ENCODE data around the gene HIC1. TPM values are rescaled to one million over a fixed set of nuclear protein-coding genes. Genes with fewer than 3 reads are reported as not detected.

HIC1 gene, protein sequence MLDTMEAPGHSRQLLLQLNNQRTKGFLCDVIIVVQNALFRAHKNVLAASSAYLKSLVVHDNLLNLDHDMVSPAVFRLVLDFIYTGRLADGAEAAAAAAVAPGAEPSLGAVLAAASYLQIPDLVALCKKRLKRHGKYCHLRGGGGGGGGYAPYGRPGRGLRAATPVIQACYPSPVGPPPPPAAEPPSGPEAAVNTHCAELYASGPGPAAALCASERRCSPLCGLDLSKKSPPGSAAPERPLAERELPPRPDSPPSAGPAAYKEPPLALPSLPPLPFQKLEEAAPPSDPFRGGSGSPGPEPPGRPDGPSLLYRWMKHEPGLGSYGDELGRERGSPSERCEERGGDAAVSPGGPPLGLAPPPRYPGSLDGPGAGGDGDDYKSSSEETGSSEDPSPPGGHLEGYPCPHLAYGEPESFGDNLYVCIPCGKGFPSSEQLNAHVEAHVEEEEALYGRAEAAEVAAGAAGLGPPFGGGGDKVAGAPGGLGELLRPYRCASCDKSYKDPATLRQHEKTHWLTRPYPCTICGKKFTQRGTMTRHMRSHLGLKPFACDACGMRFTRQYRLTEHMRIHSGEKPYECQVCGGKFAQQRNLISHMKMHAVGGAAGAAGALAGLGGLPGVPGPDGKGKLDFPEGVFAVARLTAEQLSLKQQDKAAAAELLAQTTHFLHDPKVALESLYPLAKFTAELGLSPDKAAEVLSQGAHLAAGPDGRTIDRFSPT
- total RNA-seq: 10 to 100 TPM in 1 of 5 donors, 1 to 10 TPM in 4; 3.2 to 12.3 (median 8.4) TPM
- total RNA-seq (2013): 2.6 TPM
- 4.4 to 75.0 (median 13.6) reads per million in 29 experiments for total RNA-seq

DNA sequence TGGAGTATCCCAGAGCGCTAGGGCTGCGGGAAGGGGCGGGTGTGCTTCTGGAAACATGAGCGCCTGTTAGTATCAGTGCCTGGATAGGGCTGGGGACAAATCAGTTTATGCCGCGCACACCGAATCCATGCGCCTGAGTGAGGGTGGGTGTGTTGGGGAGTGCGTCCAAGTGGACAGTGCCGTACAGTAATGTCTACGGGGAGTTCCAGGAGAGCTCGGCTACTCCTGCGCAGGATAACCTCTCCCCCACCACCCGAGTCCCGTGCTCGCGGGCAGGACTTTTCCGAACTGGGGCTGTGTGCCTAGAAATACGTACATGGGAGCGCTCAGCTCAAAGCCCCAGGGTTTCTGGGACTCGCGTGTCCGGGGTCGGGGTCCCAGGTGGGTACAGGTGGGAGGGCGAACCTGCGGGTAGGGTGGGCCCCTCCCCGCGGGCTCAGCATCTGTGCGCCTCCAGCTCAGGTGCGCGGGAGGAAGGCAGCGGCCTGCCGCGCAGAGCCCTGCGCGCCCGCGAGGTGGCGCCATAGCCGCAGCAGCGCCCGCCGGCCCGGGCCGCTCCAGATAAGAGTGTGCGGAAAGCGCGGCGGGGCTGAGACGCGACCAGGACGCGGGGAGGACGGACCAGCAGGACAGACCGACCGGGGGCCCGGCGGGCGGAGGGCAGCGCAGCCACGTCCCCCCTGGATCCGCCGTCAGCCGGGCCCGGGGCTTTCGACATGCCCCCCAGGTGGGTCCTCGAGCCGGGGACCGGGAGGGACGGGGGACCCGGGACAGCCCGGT is at the start of gene HIC1:
Gene HIC1, plus strand, starts transcription at position 592 of the 780 bp plus-strand sequence. CDS start 1,588 bp downstream, outside the sequence.
- Histone ChIP-seq H3K4me3 (ENCODE audit: control insufficient read depth in 1 of 2, extremely low read depth in 1 of 2, low read length in 1 of 2) (peak within 1 kb of the TSS; percentile 47 to 58), H3K36me3 (ENCODE audit: control insufficient read depth in 2 of 2, extremely low read depth in 1 of 2, insufficient read depth in 1 of 2, low read length in 1 of 2) (no peaks in the 10 kb centered on the region), H3K9me3 (no peaks in the 10 kb centered on the region), H3K4me1 (ENCODE audit: control insufficient read depth in 1 of 2, extremely low read depth in 1 of 2, insufficient read depth in 2 of 2, low read length in 2 of 2) (peaks cover 14 to 66% of the 10 kb centered on the region in 2 experiments), H3K27me3 (replicated peaks in 1 of 2; ENCODE audit: control insufficient read depth in 2 of 2, extremely low read depth in 1 of 2, insufficient read depth in 2 of 2, low read length in 1 of 2) (peaks cover 2 to 39% of the 10 kb centered on the region in 2 experiments), H3K27ac (ENCODE audit: low read length) (peak within 1 kb of the TSS; percentile 76)
- H3K36me3 Mint-ChIP-seq: no peaks in the 10 kb centered on the region
- peak within 1 kb of the TSS; percentile 65 to 69 for H3K27ac Mint-ChIP-seq
- ATAC-seq (replicated peaks in 1 of 4) (peak; percentile 56 to 60 (median 58)), DNase-seq (peak; percentile 51 to 88 (median 73))
- under 1% methylated on average over 54 of the region's 72 CpGs for WGBS (ENCODE audit: insufficient coverage)
- peaks cover 20 to 27% (median 24%) of the 10 kb centered on the region in 3 donors for H3K4me1 Mint-ChIP-seq
- H3K27me3 Mint-ChIP-seq: peaks cover 4 to 5% of the 10 kb centered on the region in 2 donors
- H3K9me3 Mint-ChIP-seq: no peaks in the 10 kb centered on the region
- CTCF ChIA-PET: interaction anchor here (0.6 to 5.1 kb wide), 12 partner anchors 69 to 299 kb away, joined by 3 to 58 read pairs (median 4); no protein-coding TSS in a partner anchor
- POLR2A ChIA-PET: interaction anchor here in 1 of 2 donors (0.8 kb wide), 1 partner anchor 204 kb away, joined by 3 read pairs; no protein-coding TSS in a partner anchor
- peak within 1 kb of the TSS; percentile 76 to 79 (median 76) for H3K4me3 Mint-ChIP-seq

DNA sequence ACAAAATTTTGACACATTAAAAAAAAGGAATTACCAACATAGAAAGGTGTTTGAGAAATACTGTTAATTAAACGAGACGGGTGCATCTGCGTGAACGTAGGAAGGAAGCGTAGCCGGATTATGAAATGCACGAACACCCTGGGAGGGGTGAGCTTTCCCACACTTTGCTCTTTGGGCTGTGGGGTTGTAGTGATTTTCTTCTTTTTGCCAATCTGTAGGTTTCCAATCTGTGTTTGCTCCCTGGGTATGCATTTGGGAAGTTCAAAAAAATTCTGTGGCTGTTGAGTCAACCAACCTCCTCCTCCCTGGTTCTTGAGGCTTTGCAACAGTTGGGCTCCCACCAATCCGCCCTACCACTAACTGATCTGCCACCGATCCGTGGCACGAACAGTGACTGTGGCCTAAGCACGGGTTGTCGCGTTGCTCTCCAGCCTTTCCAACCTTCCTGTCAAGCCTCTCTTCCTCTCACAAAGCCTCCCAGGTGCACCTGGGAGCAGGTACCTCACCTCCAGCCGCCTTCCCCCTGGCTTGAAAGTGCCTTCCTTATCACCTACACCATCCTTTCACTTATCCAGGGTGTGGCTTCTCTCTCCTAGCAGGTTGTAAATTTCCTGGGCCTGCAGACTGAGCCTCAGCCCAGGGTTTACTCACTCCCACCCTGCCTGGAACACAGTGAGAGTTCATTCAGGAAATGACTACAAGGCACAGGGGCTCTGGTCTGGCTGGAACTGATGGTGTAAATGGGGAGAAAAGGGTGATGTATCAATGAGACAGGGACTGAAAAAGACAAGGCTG is 46.4 kb upstream of the HIC1 start:
- CTCF ChIA-PET: no interaction called here

DNA sequence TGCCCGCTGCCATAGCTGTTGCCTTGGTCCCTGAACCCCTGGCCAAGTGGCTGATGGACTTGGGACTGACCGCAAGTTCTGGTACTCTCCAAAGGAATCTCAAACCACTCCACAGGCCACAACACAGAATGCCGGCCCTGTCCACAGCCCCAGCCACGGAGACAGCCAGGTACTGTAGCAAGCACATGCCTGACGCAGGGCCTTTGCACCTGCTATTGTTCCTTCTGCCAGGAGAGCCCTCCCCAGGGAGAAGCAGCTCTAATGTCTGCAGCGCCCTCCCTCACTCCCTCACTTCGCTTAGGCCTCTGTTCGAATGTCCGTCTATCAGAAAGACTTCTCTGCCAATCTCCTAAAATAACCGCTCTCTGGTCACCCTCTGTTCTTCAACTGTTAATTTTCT is 45.2 kb upstream of the HIC1 start:
- Histone ChIP-seq H3K9me3 (no peaks in the 10 kb centered on the region), H3K4me1 (ENCODE audit: control insufficient read depth in 1 of 2, extremely low read depth in 1 of 2, insufficient read depth in 2 of 2, low read length in 2 of 2) (no peaks in the 10 kb centered on the region), H3K4me3 (ENCODE audit: control insufficient read depth in 1 of 2, extremely low read depth in 1 of 2, low read length in 1 of 2) (no peak overlapping the region), H3K27ac (ENCODE audit: low read length) (no peak overlapping the region), H3K27me3 (replicated peaks in 1 of 2; ENCODE audit: control insufficient read depth in 2 of 2, extremely low read depth in 1 of 2, insufficient read depth in 2 of 2, low read length in 1 of 2) (peaks cover 0 to 19% of the 10 kb centered on the region in 2 experiments), H3K36me3 (ENCODE audit: control insufficient read depth in 2 of 2, extremely low read depth in 1 of 2, insufficient read depth in 1 of 2, low read length in 1 of 2) (no peaks in the 10 kb centered on the region)
- DNase-seq: no peak
- H3K36me3 Mint-ChIP-seq: no peaks in the 10 kb centered on the region
- H3K27me3 Mint-ChIP-seq: peaks cover 3 to 9% of the 10 kb centered on the region in 2 donors
- H3K27ac Mint-ChIP-seq: no peak overlapping the region
- CTCF ChIA-PET: no interaction called here
- ATAC-seq (replicated peaks in 1 of 4): no peak
- POLR2A ChIA-PET: interaction anchor here in 1 of 2 donors (0.6 kb wide), 1 partner anchor 9 kb away, joined by 9 read pairs; no protein-coding TSS in a partner anchor
- no peak overlapping the region for H3K4me3 Mint-ChIP-seq
- H3K9me3 Mint-ChIP-seq: no peaks in the 10 kb centered on the region
- WGBS (ENCODE audit: insufficient coverage): no CpG with 5 or more reads among the region's 10 CpGs
- no peaks in the 10 kb centered on the region for H3K4me1 Mint-ChIP-seq

More for the DNA sequence above, 46.4 kb upstream of the HIC1 start:
- POLR2A ChIA-PET: no interaction called here
- WGBS (ENCODE audit: insufficient coverage): 87% methylated on average over 8 of the region's 15 CpGs
- no peak overlapping the region for H3K4me3 ChIP-seq (ENCODE audit: control insufficient read depth in 1 of 2, extremely low read depth in 1 of 2, low read length in 1 of 2)
- H3K9me3 ChIP-seq: no peaks in the 10 kb centered on the region
- Mint-ChIP-seq H3K4me1 (no peaks in the 10 kb centered on the region), H3K9me3 (no peaks in the 10 kb centered on the region), H3K27me3 (peaks cover 3 to 4% of the 10 kb centered on the region in 2 donors), H3K36me3 (no peaks in the 10 kb centered on the region), H3K4me3 (no peak overlapping the region), H3K27ac (no peak overlapping the region)
- peaks cover 0 to 12% of the 10 kb centered on the region in 2 experiments for H3K27me3 ChIP-seq (replicated peaks in 1 of 2; ENCODE audit: control insufficient read depth in 2 of 2, extremely low read depth in 1 of 2, insufficient read depth in 2 of 2, low read length in 1 of 2)
- DNase-seq (no peak), ATAC-seq (replicated peaks in 1 of 4) (no peak)
- H3K27ac ChIP-seq (ENCODE audit: low read length): no peak overlapping the region
- no peaks in the 10 kb centered on the region for H3K36me3 ChIP-seq (ENCODE audit: control insufficient read depth in 2 of 2, extremely low read depth in 1 of 2, insufficient read depth in 1 of 2, low read length in 1 of 2)
- H3K4me1 ChIP-seq (ENCODE audit: control insufficient read depth in 1 of 2, extremely low read depth in 1 of 2, insufficient read depth in 2 of 2, low read length in 2 of 2): no peaks in the 10 kb centered on the region

DNA sequence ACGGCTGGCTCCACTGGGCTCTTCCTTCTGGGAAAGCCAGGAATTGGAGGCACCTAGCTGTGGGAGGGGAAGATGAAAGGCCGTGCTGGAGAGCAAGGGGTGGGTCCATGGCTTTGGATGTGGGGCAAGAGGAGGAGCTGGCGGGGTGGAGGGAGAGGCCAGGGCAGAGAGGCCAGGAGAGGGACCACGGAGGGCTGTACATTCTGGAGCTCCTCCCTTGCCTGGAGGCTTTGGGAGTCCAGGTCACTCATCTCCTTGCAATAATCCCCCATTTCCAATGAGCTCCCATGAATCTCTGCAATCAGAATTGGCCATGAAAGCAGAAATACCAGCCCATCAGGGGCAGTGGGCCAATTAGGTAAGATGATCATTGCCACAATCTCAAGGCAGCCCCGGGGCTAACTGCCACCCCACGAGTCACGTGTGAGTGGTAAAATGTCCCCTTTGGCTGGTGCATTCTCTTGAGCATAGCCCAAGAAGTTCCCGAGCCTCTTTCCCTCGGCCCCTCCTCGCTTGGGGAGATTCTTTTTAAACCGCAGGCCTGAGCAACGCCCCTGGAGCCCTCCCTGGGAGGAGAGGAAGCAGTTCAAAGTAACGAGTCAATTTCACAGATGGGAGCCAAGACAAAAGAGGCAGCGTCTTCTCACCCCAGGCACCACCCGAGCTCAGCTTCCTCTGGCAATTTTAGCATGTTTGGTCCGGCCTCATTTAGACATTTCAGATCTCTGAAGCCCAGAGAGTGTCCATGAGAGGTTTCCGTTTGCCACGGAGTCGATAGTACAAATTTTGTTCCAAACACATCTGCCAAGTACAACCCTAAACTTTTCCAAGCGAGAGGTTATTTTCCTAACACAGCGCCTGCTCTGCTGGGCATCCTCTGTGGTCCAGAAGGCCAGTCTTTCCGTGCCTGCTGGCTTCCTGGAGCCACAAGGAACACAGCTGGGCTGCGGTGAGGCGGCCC is 43.2 kb upstream of the HIC1 start:
- Histone ChIP-seq H3K4me3 (ENCODE audit: control insufficient read depth in 1 of 2, extremely low read depth in 1 of 2, low read length in 1 of 2) (no peak overlapping the region), H3K4me1 (ENCODE audit: control insufficient read depth in 1 of 2, extremely low read depth in 1 of 2, insufficient read depth in 2 of 2, low read length in 2 of 2) (no peaks in the 10 kb centered on the region), H3K9me3 (no peaks in the 10 kb centered on the region), H3K36me3 (ENCODE audit: control insufficient read depth in 2 of 2, extremely low read depth in 1 of 2, insufficient read depth in 1 of 2, low read length in 1 of 2) (no peaks in the 10 kb centered on the region), H3K27me3 (replicated peaks in 1 of 2; ENCODE audit: control insufficient read depth in 2 of 2, extremely low read depth in 1 of 2, insufficient read depth in 2 of 2, low read length in 1 of 2) (peaks cover 0 to 33% of the 10 kb centered on the region in 2 experiments), H3K27ac (ENCODE audit: low read length) (no peak overlapping the region)
- ATAC-seq (replicated peaks in 1 of 4): no peak
- H3K4me3 Mint-ChIP-seq: no peak overlapping the region
- no peaks in the 10 kb centered on the region for H3K4me1 Mint-ChIP-seq
- H3K36me3 Mint-ChIP-seq: no peaks in the 10 kb centered on the region
- ChIA-PET POLR2A (no interaction called here), CTCF (no interaction called here)
- no peak for DNase-seq
- H3K27me3 Mint-ChIP-seq: peaks cover 3 to 12% of the 10 kb centered on the region in 2 donors
- 52% methylated on average over 21 of the region's 24 CpGs for WGBS (ENCODE audit: insufficient coverage)
- no peak overlapping the region for H3K27ac Mint-ChIP-seq
- no peaks in the 10 kb centered on the region for H3K9me3 Mint-ChIP-seq

DNA sequence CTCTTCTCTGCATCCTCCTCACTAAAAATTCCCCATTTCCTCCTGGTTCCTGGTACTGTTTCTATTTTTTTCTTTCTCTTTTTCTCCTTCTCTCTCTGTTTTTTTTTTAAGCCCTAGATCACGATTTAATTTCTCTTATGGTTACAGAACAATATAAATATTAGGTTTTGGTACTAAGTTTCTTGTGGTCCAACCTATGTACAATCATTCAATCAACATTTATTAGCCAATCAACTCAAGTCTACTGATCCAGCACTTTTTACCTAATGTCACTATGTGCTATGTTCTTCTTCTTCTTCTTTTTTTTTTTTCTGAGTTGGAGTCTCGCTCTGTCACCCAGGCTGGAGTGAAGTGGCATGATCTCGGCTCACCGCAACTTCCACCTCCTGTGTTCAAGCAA is 42.4 kb upstream of the HIC1 start:
- 85% methylated on average over 3 of the region's 4 CpGs for WGBS (ENCODE audit: insufficient coverage)
- no peak for DNase-seq
- Mint-ChIP-seq H3K27ac (no peak overlapping the region), H3K36me3 (no peaks in the 10 kb centered on the region), H3K9me3 (no peaks in the 10 kb centered on the region), H3K4me3 (no peak overlapping the region), H3K27me3 (peaks cover 3 to 12% of the 10 kb centered on the region in 2 donors), H3K4me1 (no peaks in the 10 kb centered on the region)
- Histone ChIP-seq H3K4me1 (ENCODE audit: control insufficient read depth in 1 of 2, extremely low read depth in 1 of 2, insufficient read depth in 2 of 2, low read length in 2 of 2) (no peaks in the 10 kb centered on the region), H3K4me3 (ENCODE audit: control insufficient read depth in 1 of 2, extremely low read depth in 1 of 2, low read length in 1 of 2) (no peak overlapping the region), H3K9me3 (no peaks in the 10 kb centered on the region), H3K36me3 (ENCODE audit: control insufficient read depth in 2 of 2, extremely low read depth in 1 of 2, insufficient read depth in 1 of 2, low read length in 1 of 2) (no peaks in the 10 kb centered on the region), H3K27ac (ENCODE audit: low read length) (no peak overlapping the region), H3K27me3 (replicated peaks in 1 of 2; ENCODE audit: control insufficient read depth in 2 of 2, extremely low read depth in 1 of 2, insufficient read depth in 2 of 2, low read length in 1 of 2) (peaks cover 0 to 41% of the 10 kb centered on the region in 2 experiments)
- no peak for ATAC-seq (replicated peaks in 1 of 4)
- POLR2A ChIA-PET: no interaction called here
- CTCF ChIA-PET: no interaction called here
